SK-N-MC (cell line): ENCODE data around the gene CLSTN2.

Experiments
- DNase-seq: peaks from one replicate; pipeline ENCODE4 v3.0.0-alpha.2; 2011; ENCODE audit warnings: low read depth, low spot score
- H3K27ac ChIP-seq: fragments of 200-600 bp; sonication (generic); 2 replicates; pipeline ENCODE4 v1.5.1; 2016; ENCODE audit warnings: mixed run types
- H3K36me3 ChIP-seq: fragments of 200-600 bp; sonication (generic); 2 replicates; pipeline ENCODE4 v1.6.1; 2017; ENCODE audit warnings: antibody characterized with exemption, low read length, mixed read lengths; ENCODE audit not compliant: insufficient read depth
- H3K4me3 ChIP-seq: fragments of 200-600 bp; sonication (generic); 2 replicates; pipeline ENCODE4 v1.5.1; 2016
- H3K9ac ChIP-seq: fragments of 200-600 bp; sonication (generic); 2 replicates; pipeline ENCODE4 v1.8.0; 2017; ENCODE audit warnings: mixed run types, mixed read lengths; ENCODE audit not compliant: insufficient read length
- H3K9me3 ChIP-seq: fragments of 200-600 bp; sonication (generic); 2 replicates; pipeline ENCODE4 v1.6.1; 2017; ENCODE audit warnings: low read depth, mild to moderate bottlenecking, antibody characterized with exemption, low read length, moderate library complexity, mixed read lengths
- EZH2 ChIP-seq: fragments of 200-600 bp; sonication (generic); IDR thresholded peaks from one replicate; pipeline ENCODE4 v1.6.1; 2017; ENCODE audit warnings: antibody characterized with exemption
- FOXP2 ChIP-seq: optimal IDR thresholded peaks from 2 replicates; pipeline ENCODE3; 2011; ENCODE audit warnings: mild to moderate bottlenecking, moderate library complexity; ENCODE audit not compliant: insufficient read depth; ENCODE audit errors: extremely low read length, control extremely low read depth
- POLR2AphosphoS5 ChIP-seq: IDR thresholded peaks from 2 replicates; pipeline ENCODE4 v1.6.1; 2012; ENCODE audit warnings: mild to moderate bottlenecking, low read depth, low read length, borderline replicate concordance

CLSTN2 gene

GRCh38 chr3:140018556-140018955 is 83.6 kb downstream of the CLSTN2 start:
- Histone ChIP-seq H3K4me3 (no peak overlapping the region), H3K9me3 (no peaks in the 10 kb centered on the region), H3K27ac (no peak overlapping the region), H3K9ac (no peak overlapping the region), H3K36me3 (no peaks in the 10 kb centered on the region)
- DNase-seq = no peak
- TF ChIP-seq FOXP2 = no peak
- TF ChIP-seq POLR2AphosphoS5 = no peak
- no peak for TF ChIP-seq EZH2

- no peak overlapping the region for H3K4me3 ChIP-seq
- DNase-seq = no peak
- H3K9me3 ChIP-seq = no peaks in the 10 kb centered on the region
- TF ChIP-seq EZH2 (no peak), FOXP2 (no peak), POLR2AphosphoS5 (no peak)
- H3K27ac ChIP-seq = no peak overlapping the region
- no peak overlapping the region for H3K9ac ChIP-seq
- H3K36me3 ChIP-seq = no peaks in the 10 kb centered on the region
These were observed 85.0 kb downstream of the CLSTN2 start for GRCh38 chr3:140019946-140020345.

GRCh38 chr3:140020541-140020940 is 85.6 kb downstream of the CLSTN2 start:
- no peak overlapping the region for H3K4me3 ChIP-seq
- H3K9me3 ChIP-seq = no peaks in the 10 kb centered on the region
- no peaks in the 10 kb centered on the region for H3K36me3 ChIP-seq
- no peak overlapping the region for H3K9ac ChIP-seq
- no peak overlapping the region for H3K27ac ChIP-seq
- TF ChIP-seq POLR2AphosphoS5 (no peak), EZH2 (no peak), FOXP2 (no peak)
- DNase-seq = no peak

DNA sequence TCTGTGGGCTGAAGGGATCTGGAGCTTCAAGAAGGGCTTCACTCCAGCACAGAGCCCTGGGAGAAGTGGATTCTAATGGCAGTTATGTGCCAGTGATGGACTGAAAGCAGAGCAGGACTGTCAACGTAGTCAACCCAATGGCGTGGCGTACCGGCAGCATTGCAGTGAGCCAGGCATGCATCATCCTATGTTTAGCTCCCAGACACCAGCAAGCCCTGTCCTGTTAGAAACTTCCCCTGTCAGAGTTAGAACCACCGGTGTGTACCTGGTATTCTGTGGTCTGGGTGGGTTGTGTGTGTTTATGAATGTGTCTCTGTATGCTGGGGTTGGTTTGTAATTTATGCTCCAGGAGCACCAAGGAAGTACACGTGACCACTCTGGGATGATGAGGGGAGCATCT is 86.3 kb downstream of the CLSTN2 start:
- no peak overlapping the region for H3K4me3 ChIP-seq
- no peak for DNase-seq
- H3K36me3 ChIP-seq = no peaks in the 10 kb centered on the region

DNA sequence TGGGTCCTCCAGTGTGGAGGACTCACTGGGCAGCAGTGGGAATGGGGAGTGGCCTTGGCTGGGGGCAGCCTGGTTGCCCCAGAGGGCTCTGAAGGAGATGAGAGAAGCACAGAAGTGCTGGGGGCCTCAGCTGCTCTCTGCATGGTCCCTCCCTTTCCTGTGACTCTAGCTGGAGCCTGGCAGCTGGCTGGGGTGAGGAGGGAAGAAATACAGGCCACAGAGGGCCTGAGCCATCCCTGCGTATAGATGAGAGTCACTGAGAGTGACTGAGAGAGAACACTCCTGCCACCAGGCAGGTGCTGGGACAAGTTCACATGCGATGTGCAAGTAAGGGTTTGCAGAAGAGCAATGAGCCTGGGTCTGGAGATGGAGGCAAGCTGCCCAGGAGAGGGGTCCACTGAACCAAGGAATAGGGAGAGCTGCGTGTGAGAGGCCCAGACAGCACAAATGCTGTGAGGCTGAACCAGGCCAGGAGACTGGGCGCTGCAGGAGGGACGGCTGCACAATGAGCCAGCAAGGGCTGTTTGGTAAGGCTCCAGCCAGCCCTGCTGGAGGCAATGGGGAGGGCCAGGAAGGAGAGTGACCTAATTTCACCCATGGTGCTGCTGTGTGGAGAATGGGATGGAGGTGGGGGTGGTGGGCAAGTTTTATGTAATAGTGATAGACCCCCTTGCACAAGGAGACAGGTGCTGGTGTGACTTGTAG is 87.2 kb downstream of the CLSTN2 start:
- H3K36me3 ChIP-seq = no peaks in the 10 kb centered on the region
- no peak overlapping the region for H3K9ac ChIP-seq
- no peaks in the 10 kb centered on the region for H3K9me3 ChIP-seq
- TF ChIP-seq POLR2AphosphoS5 (no peak), FOXP2 (no peak), EZH2 (no peak)
- no peak for DNase-seq
- H3K4me3 ChIP-seq = no peak overlapping the region
- no peak overlapping the region for H3K27ac ChIP-seq

More for the DNA sequence above, 86.3 kb downstream of the CLSTN2 start:
- H3K9ac ChIP-seq = no peak overlapping the region
- no peak overlapping the region for H3K27ac ChIP-seq
- no peak for TF ChIP-seq EZH2
- TF ChIP-seq FOXP2 = no peak
- TF ChIP-seq POLR2AphosphoS5 = no peak
- H3K9me3 ChIP-seq = no peaks in the 10 kb centered on the region

DNA sequence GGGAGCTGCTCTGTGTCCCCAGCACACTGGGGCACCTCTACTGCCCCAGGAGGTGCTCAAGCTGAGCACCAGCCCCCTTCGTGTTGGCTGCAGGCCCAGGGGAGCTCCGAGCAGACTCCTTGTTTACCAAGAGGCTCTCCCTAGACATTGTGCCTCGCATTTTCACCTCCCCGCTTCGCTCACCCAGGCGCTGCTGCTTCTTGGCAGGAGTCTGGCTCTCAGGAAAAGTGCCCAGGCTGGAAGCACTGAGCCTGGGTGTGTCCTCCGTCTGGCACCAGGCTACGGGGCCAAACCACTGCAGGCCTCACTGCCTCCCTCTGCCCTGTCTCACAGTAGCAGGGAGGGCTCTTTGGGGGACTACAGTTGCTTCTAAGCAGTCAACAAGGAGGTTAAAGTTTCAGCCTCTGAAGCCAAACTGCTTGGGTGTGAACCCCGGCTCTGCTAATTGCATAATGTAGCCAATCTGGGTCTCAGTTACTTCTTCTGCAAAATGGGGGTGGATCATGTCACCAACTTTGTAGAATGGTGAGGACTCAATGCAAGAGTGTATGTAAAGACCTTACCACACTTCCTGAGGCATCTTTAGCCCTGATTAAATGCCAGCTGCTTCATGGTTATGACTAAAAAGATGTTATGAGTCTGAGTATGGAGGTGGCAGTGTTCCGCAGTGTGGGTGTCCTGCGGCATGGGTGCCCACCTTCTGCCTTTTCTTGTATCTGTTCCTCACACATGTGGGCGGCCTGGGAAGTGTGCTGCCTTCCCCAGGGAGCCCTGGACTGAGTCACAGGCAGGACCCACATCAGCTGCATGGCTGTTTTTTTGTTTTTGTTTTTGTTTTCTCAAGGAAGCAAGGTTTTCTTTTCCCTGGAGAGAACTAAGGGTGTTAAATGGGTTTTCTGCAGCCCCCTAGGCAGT is 88.9 kb downstream of the CLSTN2 start:
- DNase-seq = no peak

GRCh38 chr3:140031170-140031569 is 96.2 kb downstream of the CLSTN2 start:
- Histone ChIP-seq H3K27ac (no peak overlapping the region), H3K4me3 (no peak overlapping the region), H3K9ac (no peak overlapping the region), H3K9me3 (no peaks in the 10 kb centered on the region), H3K36me3 (no peaks in the 10 kb centered on the region)
- no peak for TF ChIP-seq EZH2
- no peak for TF ChIP-seq FOXP2
- TF ChIP-seq POLR2AphosphoS5 = no peak
- DNase-seq = no peak

More for the DNA sequence above, 88.9 kb downstream of the CLSTN2 start:
- Histone ChIP-seq H3K36me3 (no peaks in the 10 kb centered on the region), H3K27ac (no peak overlapping the region), H3K9ac (no peak overlapping the region), H3K9me3 (no peaks in the 10 kb centered on the region), H3K4me3 (no peak overlapping the region)
- no peak for TF ChIP-seq FOXP2
- no peak for TF ChIP-seq EZH2
- no peak for TF ChIP-seq POLR2AphosphoS5

DNA sequence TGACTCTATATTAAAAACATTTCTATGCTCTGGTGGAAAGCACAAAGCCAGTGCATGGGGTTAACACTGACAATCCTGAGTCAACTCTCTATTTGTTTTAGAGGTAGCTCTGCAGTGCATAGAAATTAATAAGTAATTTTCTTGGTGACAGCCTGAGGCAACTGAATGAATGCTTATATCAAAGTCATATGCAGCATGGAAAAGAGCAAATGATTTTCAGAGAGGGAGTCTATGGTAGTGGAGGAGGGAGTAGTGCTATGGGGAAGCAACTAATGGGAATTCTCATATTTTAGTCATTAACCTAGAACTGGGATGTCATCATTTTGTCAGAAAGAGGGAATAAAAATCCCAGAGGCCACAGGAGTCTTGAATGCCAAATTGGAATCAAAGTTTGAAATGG is 99.1 kb downstream of the CLSTN2 start:
- TF ChIP-seq EZH2 (no peak), FOXP2 (no peak), POLR2AphosphoS5 (no peak)

More for the DNA sequence above, 99.1 kb downstream of the CLSTN2 start:
- H3K9ac ChIP-seq = no peak overlapping the region
- no peak overlapping the region for H3K27ac ChIP-seq
- no peak overlapping the region for H3K4me3 ChIP-seq
- DNase-seq = no peak
- no peaks in the 10 kb centered on the region for H3K9me3 ChIP-seq
- H3K36me3 ChIP-seq = no peaks in the 10 kb centered on the region
